DND-41 (cell line): ENCODE results near the gene RAPGEF5.

ENCODE experiments used
- CTCF ChIP-seq: IDR thresholded peaks from 2 replicates; pipeline ENCODE4 v1.5.1; 2012; ENCODE audit warnings: borderline replicate concordance, low read length, moderate library complexity, mild to moderate bottlenecking; ENCODE audit not compliant: poor library complexity, severe bottlenecking; ENCODE audit errors: extremely low read depth
- EZH2 ChIP-seq: IDR thresholded peaks from 3 replicates; pipeline ENCODE4 v1.6.1; 2012; ENCODE audit warnings: borderline replicate concordance, low read depth, mild to moderate bottlenecking, moderate library complexity, low read length, inconsistent platforms; ENCODE audit not compliant: severe bottlenecking

- TF ChIP-seq CTCF (no peak), EZH2 (no peak)
Observed at GRCh38 chr7:22113041-22113440, 243.9 kb downstream of the RAPGEF5 start.
